PC-9 (cell line): ENCODE results near the gene BAD. TPM values are rescaled to one million over a fixed set of nuclear protein-coding genes. Genes with fewer than 3 reads are reported as not detected.
A peak's percentile ranks its signal among the peaks of the same experiment; 100 is the strongest.

ENCODE experiments used
- BruUV-seq: library from RNA; stranded (reverse); fragments of 400-500 nt; replicated peaks from 2 replicates; lab custom pipeline; 2021; lab: Mats Ljungman, UMichigan
- CTCF ChIA-PET: fragments of 300-600 bp; sonication (Branson Sonifier 250); formaldehyde crosslinking; loops from one replicate; lab custom pipeline; 2022; ENCODE audit warnings: antibody characterized with exemption; lab: Charles Lee
- POLR2A ChIA-PET: fragments of 300-600 bp; sonication (Branson Sonifier 250); formaldehyde crosslinking; loops from one replicate; lab custom pipeline; 2022; ENCODE audit warnings: antibody characterized with exemption; ENCODE audit not compliant: unreplicated experiment; lab: Charles Lee
- DNase-seq, 2 experiments: peaks; one replicate each; pipeline versions ENCODE4 v3.0.0 to v3.0.0-alpha.2; 2015 to 2022; ENCODE audit warnings: mixed read lengths in 1 of 2
- H2AFZ ChIP-seq: fragments of 200-600 bp; sonication (generic); 2 replicates; pipeline ENCODE4 v1.8.1; 2017; ENCODE audit warnings: antibody characterized with exemption
- H3F3A ChIP-seq: fragments of 200-600 bp; sonication (generic); 2 replicates; pipeline ENCODE4 v1.8.1; 2017; ENCODE audit warnings: antibody characterized with exemption, mild to moderate bottlenecking, low read depth; ENCODE audit not compliant: insufficient read depth
- H3K27ac ChIP-seq: fragments of 200-600 bp; sonication (generic); 2 replicates; pipeline ENCODE4 v1.6.1; 2016; ENCODE audit warnings: mixed run types
- H3K27me3 ChIP-seq: fragments of 200-600 bp; sonication (generic); 2 replicates; pipeline ENCODE4 v1.6.1; 2016; ENCODE audit warnings: low read depth, mixed run types; ENCODE audit not compliant: insufficient read depth
- H3K36me3 ChIP-seq: fragments of 200-600 bp; sonication (generic); 2 replicates; pipeline ENCODE4 v1.6.1; 2016; ENCODE audit warnings: low read depth, mixed run types
- H3K4me1 ChIP-seq: fragments of 200-600 bp; sonication (generic); replicated peaks from 2 replicates; pipeline ENCODE4 v1.6.1; 2016; ENCODE audit warnings: mixed run types; ENCODE audit not compliant: insufficient read depth
- H3K4me2 ChIP-seq: fragments of 200-600 bp; sonication (generic); 2 replicates; pipeline ENCODE4 v1.6.1; 2017; ENCODE audit warnings: mixed run types
- H3K4me3 ChIP-seq: fragments of 200-600 bp; sonication (generic); 2 replicates; pipeline ENCODE4 v1.6.1; 2016; ENCODE audit warnings: mixed run types
- H3K79me2 ChIP-seq: fragments of 200-600 bp; sonication (generic); 2 replicates; pipeline ENCODE4 v1.6.1; 2017; ENCODE audit warnings: low read depth, mixed run types
- H3K9me2 ChIP-seq: fragments of 200-600 bp; sonication (generic); 2 replicates; pipeline ENCODE4 v1.8.1; 2017; ENCODE audit warnings: mild to moderate bottlenecking; ENCODE audit not compliant: insufficient read depth
- H3K9me3 ChIP-seq: fragments of 200-600 bp; sonication (generic); 2 replicates; pipeline ENCODE4 v1.8.1; 2016; ENCODE audit warnings: low read depth; ENCODE audit not compliant: insufficient read depth
- H4K20me1 ChIP-seq: fragments of 200-600 bp; sonication (generic); 2 replicates; pipeline ENCODE4 v1.8.1; 2017; ENCODE audit not compliant: insufficient read depth
- EZH2 ChIP-seq: fragments of 200-600 bp; sonication (generic); IDR thresholded peaks from 2 replicates; pipeline ENCODE4 v1.8.0; 2017; ENCODE audit warnings: antibody characterized with exemption, low read depth
- intact Hi-C: fragments of 100-400 bp; cut with micrococcal nuclease; formaldehyde crosslinking; loops from one replicate; pipeline ENCODE4 v1.10.0; 2022; ENCODE audit not compliant: unreplicated experiment
- total RNA-seq: library from RNA; stranded (reverse); gene quantifications from 2 replicates; pipeline ENCODE4 v1.2.3, GENCODE V29; 2021
- TF ChIP-seq, protein P1 (sequence below): fragments of 200-600 bp; sonication (generic); conservative IDR thresholded peaks from 2 replicates; pipeline ENCODE4 v1.6.1; 2017; ENCODE audit warnings: mixed run types, antibody characterized with exemption, mild to moderate bottlenecking, moderate library complexity

Gene BAD
- total RNA-seq, 1 experiment from 2014 or later: 94.3 TPM

DNA sequence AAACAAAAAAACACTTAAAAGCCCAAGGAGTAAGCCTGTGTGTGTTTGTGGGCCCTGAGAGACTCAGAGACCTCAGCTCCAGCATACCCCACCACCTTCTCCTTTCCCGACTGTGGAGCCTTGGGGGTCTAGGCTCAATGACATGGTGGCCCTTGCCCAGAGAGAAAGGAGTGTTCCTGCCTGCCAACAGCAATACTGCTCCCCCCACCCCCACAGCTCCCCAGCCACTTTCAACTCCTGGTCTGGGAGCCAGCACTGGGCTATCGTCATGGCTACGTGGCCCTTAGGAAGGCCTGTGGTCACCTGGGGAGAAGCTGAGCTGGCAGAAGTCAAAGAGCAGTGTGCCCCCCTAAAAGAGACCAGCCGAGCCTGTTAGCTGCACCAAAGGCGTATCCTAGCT is 40.4 kb downstream of the BAD start:
- TF ChIP-seq EZH2: no peak
- TF ChIP-seq, protein P1, sequence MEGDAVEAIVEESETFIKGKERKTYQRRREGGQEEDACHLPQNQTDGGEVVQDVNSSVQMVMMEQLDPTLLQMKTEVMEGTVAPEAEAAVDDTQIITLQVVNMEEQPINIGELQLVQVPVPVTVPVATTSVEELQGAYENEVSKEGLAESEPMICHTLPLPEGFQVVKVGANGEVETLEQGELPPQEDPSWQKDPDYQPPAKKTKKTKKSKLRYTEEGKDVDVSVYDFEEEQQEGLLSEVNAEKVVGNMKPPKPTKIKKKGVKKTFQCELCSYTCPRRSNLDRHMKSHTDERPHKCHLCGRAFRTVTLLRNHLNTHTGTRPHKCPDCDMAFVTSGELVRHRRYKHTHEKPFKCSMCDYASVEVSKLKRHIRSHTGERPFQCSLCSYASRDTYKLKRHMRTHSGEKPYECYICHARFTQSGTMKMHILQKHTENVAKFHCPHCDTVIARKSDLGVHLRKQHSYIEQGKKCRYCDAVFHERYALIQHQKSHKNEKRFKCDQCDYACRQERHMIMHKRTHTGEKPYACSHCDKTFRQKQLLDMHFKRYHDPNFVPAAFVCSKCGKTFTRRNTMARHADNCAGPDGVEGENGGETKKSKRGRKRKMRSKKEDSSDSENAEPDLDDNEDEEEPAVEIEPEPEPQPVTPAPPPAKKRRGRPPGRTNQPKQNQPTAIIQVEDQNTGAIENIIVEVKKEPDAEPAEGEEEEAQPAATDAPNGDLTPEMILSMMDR: no peak
- Histone ChIP-seq H3K4me3 (no peak overlapping the region), H3K9me2 (no peaks in the 10 kb centered on the region), H3K4me1 (peaks cover 37% of the 10 kb centered on the region), H2AFZ (no peak overlapping the region), H4K20me1 (0 out of 2 replicates have a peak, but pooled peaks cover 5% of the 10 kb centered on the region), H3K27me3 (no peaks in the 10 kb centered on the region), H3K9me3 (no peaks in the 10 kb centered on the region), H3K79me2 (peaks cover 45% of the 10 kb centered on the region), H3F3A (peaks cover 70% of the 10 kb centered on the region), H3K36me3 (peaks cover 10% of the 10 kb centered on the region; the same call in 1 of the 2 replicates), H3K27ac (no peak overlapping the region), H3K4me2 (peak overlapping the region; percentile 27; the same call in 1 of the 2 replicates)
- DNase-seq: no peak
- BruUV-seq: no TSS peak
- ChIA-PET POLR2A (no interaction called here), CTCF (no interaction called here)
- intact Hi-C loops: no loop called here

DNA sequence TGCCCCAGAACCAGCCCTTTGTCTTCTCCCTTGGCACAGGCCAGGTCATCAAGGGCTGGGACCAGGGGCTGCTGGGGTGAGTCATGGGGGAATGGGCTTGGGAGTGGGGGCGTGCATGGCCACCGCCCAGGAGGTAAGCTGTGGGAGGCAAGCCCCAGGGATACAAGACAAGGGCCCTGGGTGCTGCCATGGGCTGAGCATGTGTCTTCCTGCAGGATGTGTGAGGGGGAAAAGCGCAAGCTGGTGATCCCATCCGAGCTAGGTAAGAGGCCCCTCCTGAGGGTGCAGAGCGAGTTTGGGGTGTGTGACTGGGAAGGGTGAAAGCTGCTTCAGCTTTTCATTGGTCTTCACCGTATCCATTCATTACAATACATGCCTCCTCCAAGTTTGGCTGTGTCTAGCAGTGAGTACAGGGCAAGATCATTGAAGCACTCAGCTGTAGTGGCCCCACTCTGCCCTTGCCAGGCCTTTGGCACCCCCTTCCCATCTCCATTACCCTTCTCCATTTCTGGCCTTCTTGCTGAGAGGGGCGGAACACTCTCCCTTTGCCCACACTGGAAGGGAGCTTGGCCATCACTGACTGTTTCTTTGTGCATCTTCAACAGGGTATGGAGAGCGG is 41.1 kb downstream of the BAD start:
- BruUV-seq: TSS peak; percentile 3
- Histone ChIP-seq H3K27me3 (no peaks in the 10 kb centered on the region), H3K9me3 (no peaks in the 10 kb centered on the region), H3K4me3 (no peak overlapping the region), H2AFZ (no peak overlapping the region), H3K36me3 (peaks cover 10% of the 10 kb centered on the region; the same call in 1 of the 2 replicates), H3K4me2 (peak overlapping the region; percentile 72), H3K4me1 (peaks cover 44% of the 10 kb centered on the region), H3K79me2 (peaks cover 45% of the 10 kb centered on the region), H3K27ac (no peak overlapping the region), H4K20me1 (0 out of 2 replicates have a peak, but pooled peaks cover 5% of the 10 kb centered on the region), H3K9me2 (no peaks in the 10 kb centered on the region), H3F3A (peaks cover 71% of the 10 kb centered on the region)
- intact Hi-C loops: no loop called here
- CTCF ChIA-PET: no interaction called here
- no peak for DNase-seq
- POLR2A ChIA-PET: no interaction called here
- TF ChIP-seq, protein P1: no peak
- no peak for TF ChIP-seq EZH2

DNA sequence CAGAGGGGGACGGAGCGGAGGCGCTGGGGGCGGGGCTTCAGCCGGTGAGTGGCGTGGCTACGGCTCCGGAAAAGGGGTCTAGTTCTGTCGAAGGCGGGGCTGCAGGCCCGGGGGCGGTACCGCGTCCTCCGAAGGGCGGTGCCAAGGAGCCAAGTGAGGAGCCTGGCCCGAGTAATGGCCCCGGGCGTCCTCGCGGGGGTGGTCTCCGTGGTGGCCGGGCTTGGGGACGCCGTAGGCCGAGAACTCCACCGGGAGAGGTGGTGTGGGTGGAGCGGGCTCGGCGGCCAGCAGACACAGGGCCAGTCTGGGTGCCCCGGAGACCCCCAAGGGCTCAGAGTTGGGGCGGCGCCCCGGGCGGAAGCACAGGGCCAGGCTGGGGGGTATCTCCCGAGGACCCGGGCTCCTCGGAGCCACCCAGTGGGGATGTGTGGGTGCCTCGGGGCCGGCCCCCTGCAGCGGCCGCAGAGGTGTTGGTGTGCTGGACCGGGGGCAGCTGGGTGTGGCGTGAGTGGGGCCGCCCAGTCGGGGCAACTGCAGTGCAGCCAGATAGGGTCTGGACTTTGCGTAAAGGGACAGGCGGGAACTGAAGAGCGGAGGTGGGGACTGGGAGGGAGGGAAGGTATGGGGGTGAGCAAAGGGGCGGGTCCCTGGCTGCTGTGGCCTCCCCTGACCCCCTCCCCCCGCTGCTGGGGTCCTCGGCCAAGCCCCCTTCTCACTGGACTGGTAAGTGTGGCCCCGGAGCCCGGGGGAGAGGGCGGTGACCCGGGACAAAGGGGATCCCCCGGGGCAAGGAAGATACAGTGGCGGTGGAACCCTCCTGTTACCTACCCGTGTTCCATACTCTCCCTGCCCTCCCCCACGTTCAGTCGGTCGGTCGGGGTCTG is 42.7 kb downstream of the BAD start:
- H2AFZ ChIP-seq: 0 out of 2 replicates have a peak overlapping the region, but pooled peaks have one; percentile 30
- H4K20me1 ChIP-seq: 0 out of 2 replicates have a peak, but pooled peaks cover 5% of the 10 kb centered on the region
- H3K4me1 ChIP-seq: peaks cover 43% of the 10 kb centered on the region
- H3K27ac ChIP-seq: peak overlapping the region; percentile 36
- H3K27me3 ChIP-seq: no peaks in the 10 kb centered on the region
- TF ChIP-seq EZH2: no peak
- TF ChIP-seq, protein P1: no peak; the same call in 1 of the 2 replicates
- peak; percentile 67 to 76 for DNase-seq
- CTCF ChIA-PET: interaction anchor here (0.6 to 1.5 kb wide), 4 partner anchors 30 to 614 kb away, joined by 3 to 11 read pairs (median 6); no protein-coding TSS in a partner anchor
- peaks cover 45% of the 10 kb centered on the region for H3K79me2 ChIP-seq
- H3K9me2 ChIP-seq: no peaks in the 10 kb centered on the region
- H3K4me2 ChIP-seq: peak overlapping the region; percentile 72
- H3K36me3 ChIP-seq: peaks cover 10% of the 10 kb centered on the region
- no TSS peak for BruUV-seq
- POLR2A ChIA-PET: interaction anchor here (0.6 to 1.0 kb wide), 10 partner anchors 9 to 1618 kb away, joined by 3 to 17 read pairs (median 4); partner anchors contain the start of gene PRDX5
- no peaks in the 10 kb centered on the region for H3K9me3 ChIP-seq
- intact Hi-C loops: loop anchor here (1.0 to 2.0 kb wide), 3 partner anchors 29 to 75 kb away; partner anchors contain the start of genes ESRRA and TRMT112
- H3F3A ChIP-seq: peaks cover 64% of the 10 kb centered on the region
- peak overlapping the region; percentile 90 for H3K4me3 ChIP-seq
